Activated CD4-positive, alpha-beta T cell treated with anti-CD3 and anti-CD28 coated beads, Interleukin-2, amount 50 U/mL, for 24 hours (primary cell): ENCODE data around the gene FCRL6.
A peak's percentile ranks its signal among the peaks of the same experiment; 100 is the strongest.

Experiments
- DNase-seq, 2 donors: peaks; one replicate each; pipeline ENCODE4 v3.0.0-alpha.2; 2020; ENCODE audit warnings: low read depth in 1 of 2, low spot score in 1 of 2

Gene FCRL6

GRCh38 chr1:159799446-159799985, 2.6 kb upstream of the FCRL6 start:
- DNase-seq, result no peak

- no peak for DNase-seq
Measured at GRCh38 chr1:159800177-159800930, 1.8 kb upstream of the FCRL6 start.

GRCh38 chr1:159803956-159804689, 2.0 kb downstream of the FCRL6 start:
- no peak for DNase-seq

- no peak for DNase-seq
Measured at GRCh38 chr1:159804924-159805323, 2.8 kb downstream of the FCRL6 start.

- no peak for DNase-seq
Measured at GRCh38 chr1:159815926-159816325, 13.8 kb downstream of the FCRL6 start.

GRCh38 chr1:159817276-159818041, 15.3 kb downstream of the FCRL6 start:
- DNase-seq, result no peak

- no peak for DNase-seq
Measured at GRCh38 chr1:159821171-159821867, 19.2 kb downstream of the FCRL6 start.

- no peak for DNase-seq
Measured at GRCh38 chr1:159823406-159823805, 21.2 kb downstream of the FCRL6 start.

- DNase-seq, result no peak
Measured at GRCh38 chr1:159825564-159825963, 23.4 kb downstream of the FCRL6 start.

GRCh38 chr1:159826441-159827101, 24.4 kb downstream of the FCRL6 start, which contains the start of gene SLAMF8:
Gene SLAMF8 (plus strand): TSS chr1:159826873. CDS start chr1:159826899, 26 bp downstream.
- peak in 1 of 2 donors; percentile 24 for DNase-seq

GRCh38 chr1:159827102-159827490, 24.9 kb downstream of the FCRL6 start:
- no peak for DNase-seq

- no peak for DNase-seq
Measured at GRCh38 chr1:159827549-159827948, 25.4 kb downstream of the FCRL6 start.

- DNase-seq, result no peak
Measured at GRCh38 chr1:159828176-159828575, 26.0 kb downstream of the FCRL6 start.

GRCh38 chr1:159828581-159829272, 26.6 kb downstream of the FCRL6 start:
- DNase-seq, result no peak

GRCh38 chr1:159829273-159829634, 27.1 kb downstream of the FCRL6 start:
- no peak for DNase-seq

- no peak for DNase-seq
Measured at GRCh38 chr1:159829822-159830465, 27.8 kb downstream of the FCRL6 start.

GRCh38 chr1:159830722-159831121, 28.6 kb downstream of the FCRL6 start:
- no peak for DNase-seq

GRCh38 chr1:159831412-159832141, 29.4 kb downstream of the FCRL6 start:
- DNase-seq, result no peak

GRCh38 chr1:159832309-159832708, 30.1 kb downstream of the FCRL6 start:
- DNase-seq, result no peak
